H9 (cell line): Measurements from ENCODE around the gene MAPT. TPM values are rescaled to one million over a fixed set of nuclear protein-coding genes. Genes with fewer than 3 reads are reported as not detected.

Source experiments
- DNase-seq: peaks from one replicate; pipeline ENCODE4 v3.0.0-alpha.2; 2017
- H2AFZ ChIP-seq: one replicate; pipeline ENCODE4 v1.6.1; 2013; ENCODE audit warnings: mild to moderate bottlenecking, low read length, control low read depth, moderate library complexity
- H2AK5ac ChIP-seq: 2 replicates; pipeline ENCODE4 v1.6.1; 2013; ENCODE audit warnings: low read length, control low read depth, mixed read lengths; ENCODE audit not compliant: insufficient read length
- H2BK120ac ChIP-seq: one replicate; pipeline ENCODE4 v1.6.1; 2013; ENCODE audit warnings: low read depth, mild to moderate bottlenecking, low read length, control low read depth, inconsistent platforms; ENCODE audit not compliant: poor library complexity, severe bottlenecking
- H2BK12ac ChIP-seq: 2 replicates; pipeline ENCODE4 v1.6.1; 2013; ENCODE audit warnings: low read length, control low read depth, mixed read lengths, low read depth; ENCODE audit not compliant: insufficient read length
- H2BK15ac ChIP-seq: 2 replicates; pipeline ENCODE4 v1.6.1; 2013; ENCODE audit warnings: low read depth, low read length, control low read depth
- H2BK20ac ChIP-seq: one replicate; pipeline ENCODE4 v1.6.1; 2013; ENCODE audit warnings: low read depth, mild to moderate bottlenecking, low read length, control low read depth, inconsistent platforms; ENCODE audit not compliant: poor library complexity, severe bottlenecking
- H2BK5ac ChIP-seq: 2 replicates; pipeline ENCODE4 v1.6.1; 2013; ENCODE audit warnings: low read length, control low read depth, mixed read lengths; ENCODE audit not compliant: insufficient read length
- H3K14ac ChIP-seq: 2 replicates; pipeline ENCODE4 v1.6.1; 2013; ENCODE audit warnings: low read length, control low read depth; ENCODE audit not compliant: insufficient read depth
- H3K18ac ChIP-seq: 2 replicates; pipeline ENCODE4 v1.6.1; 2013; ENCODE audit warnings: low read depth, mild to moderate bottlenecking, mixed read lengths, low read length, control low read depth; ENCODE audit not compliant: insufficient read length
- H3K23ac ChIP-seq: 2 replicates; pipeline ENCODE4 v1.6.1; 2013; ENCODE audit warnings: low read length, control low read depth, mixed read lengths, low read depth; ENCODE audit not compliant: insufficient read length
- H3K23me2 ChIP-seq: 2 replicates; pipeline ENCODE4 v1.6.1; 2013; ENCODE audit warnings: low read depth, mild to moderate bottlenecking, mixed read lengths, low read length, control low read depth; ENCODE audit not compliant: insufficient read length, poor library complexity, severe bottlenecking
- H3K27ac ChIP-seq: 2 replicates; pipeline ENCODE4 v1.5.1; 2013; ENCODE audit warnings: low read length, control low read depth, mixed read lengths, low read depth; ENCODE audit not compliant: insufficient read length
- H3K27me3 ChIP-seq: 2 replicates; pipeline ENCODE4 v1.6.1; 2013; ENCODE audit warnings: low read length, control low read depth, inconsistent platforms; ENCODE audit not compliant: insufficient read depth
- H3K4ac ChIP-seq: 2 replicates; pipeline ENCODE4 v1.6.1; 2013; ENCODE audit warnings: low read depth, mild to moderate bottlenecking, control low read depth, inconsistent platforms, low read length, moderate library complexity
- H3K4me1 ChIP-seq: 2 replicates; pipeline ENCODE4 v1.6.1; 2013; ENCODE audit warnings: low read length, control low read depth, inconsistent platforms; ENCODE audit not compliant: insufficient read depth
- H3K4me2 ChIP-seq: 2 replicates; pipeline ENCODE4 v1.6.1; 2013; ENCODE audit warnings: low read length, control low read depth, mixed read lengths; ENCODE audit not compliant: insufficient read length, insufficient read depth
- H3K56ac ChIP-seq: 2 replicates; pipeline ENCODE4 v1.6.1; 2013; ENCODE audit warnings: low read depth, mild to moderate bottlenecking, mixed read lengths, low read length, control low read depth; ENCODE audit not compliant: insufficient read length
- H3K79me1 ChIP-seq: 2 replicates; pipeline ENCODE4 v1.6.1; 2013; ENCODE audit warnings: low read depth, mild to moderate bottlenecking, moderate library complexity, low read length, control low read depth, inconsistent platforms; ENCODE audit not compliant: insufficient read depth, poor library complexity, severe bottlenecking
- H3K79me2 ChIP-seq: 2 replicates; pipeline ENCODE4 v1.6.1; 2013; ENCODE audit warnings: low read length, control low read depth, inconsistent platforms; ENCODE audit not compliant: insufficient read depth
- H3K9ac ChIP-seq: 2 replicates; pipeline ENCODE4 v1.6.1; 2013; ENCODE audit warnings: low read length, control low read depth, mixed read lengths; ENCODE audit not compliant: insufficient read length; ENCODE audit errors: extremely low read depth
- H3K9me3 ChIP-seq: one replicate; pipeline ENCODE4 v1.6.1; 2013; ENCODE audit warnings: low read depth, low read length, inconsistent platforms; ENCODE audit not compliant: control insufficient read depth
- H3T11ph ChIP-seq: one replicate; pipeline ENCODE4 v1.6.1; 2013; ENCODE audit warnings: mild to moderate bottlenecking, low read length, control low read depth, inconsistent platforms
- H4K20me1 ChIP-seq: one replicate; pipeline ENCODE4 v1.6.1; 2013; ENCODE audit not compliant: control insufficient read depth, insufficient read length, insufficient read depth
- H4K5ac ChIP-seq: 2 replicates; pipeline ENCODE4 v1.6.1; 2013; ENCODE audit warnings: low read depth, mild to moderate bottlenecking, mixed read lengths, low read length, control low read depth; ENCODE audit not compliant: insufficient read length
- H4K8ac ChIP-seq: replicated peaks from 2 replicates; pipeline ENCODE4 v1.6.1; 2013; ENCODE audit warnings: low read length, control low read depth, mixed read lengths, low read depth; ENCODE audit not compliant: insufficient read length
- H4K91ac ChIP-seq: 2 replicates; pipeline ENCODE4 v1.6.1; 2013; ENCODE audit warnings: low read depth, mild to moderate bottlenecking, moderate library complexity, mixed read lengths, low read length, control low read depth; ENCODE audit not compliant: insufficient read length
- H3K27ac Mint-ChIP-seq, 3 experiments: 2 replicates in 2 of 3; 3 replicates in 1 of 3; pipeline ENCODE4 v1.8.0; 2020 to 2021; ENCODE audit warnings: mixed read lengths in 3 of 3, mild to moderate bottlenecking in 1 of 3, moderate library complexity in 1 of 3
- H3K27me3 Mint-ChIP-seq: 2 replicates; pipeline ENCODE4 v1.8.0; 2021; ENCODE audit warnings: low read depth, mild to moderate bottlenecking, moderate library complexity, mixed read lengths
- H3K36me3 Mint-ChIP-seq, 3 experiments: 2 replicates in 2 of 3; 3 replicates in 1 of 3; pipeline ENCODE4 v1.8.0; 2020 to 2021; ENCODE audit warnings: low read depth in 3 of 3, mixed read lengths in 3 of 3; ENCODE audit not compliant: insufficient read depth in 1 of 3
- H3K4me1 Mint-ChIP-seq, 2 experiments: 2 replicates each; pipeline ENCODE4 v1.8.0; 2020; ENCODE audit warnings: mixed read lengths in 2 of 2
- H3K4me3 Mint-ChIP-seq, 2 experiments: 2 replicates in 1 of 2; 3 replicates in 1 of 2; pipeline ENCODE4 v1.8.0; 2020 to 2021; ENCODE audit warnings: mild to moderate bottlenecking in 2 of 2, mixed read lengths in 2 of 2, moderate library complexity in 1 of 2
- H3K9me3 Mint-ChIP-seq, 2 experiments: 2 replicates in 1 of 2; 3 replicates in 1 of 2; pipeline ENCODE4 v1.8.0; 2020; ENCODE audit warnings: mild to moderate bottlenecking in 2 of 2, mixed read lengths in 2 of 2, moderate library complexity in 1 of 2
- WGBS: extraction: QIAGEN DNeasy Blood & Tissue Kit; methylation state at CpG from one replicate; pipeline ENCODE4 v1.1.7; 2013; ENCODE audit warnings: missing lambda C conversion rate, low lambda C conversion rate, mixed read lengths; ENCODE audit not compliant: insufficient read length; ENCODE audit errors: extremely low coverage; 5-methylcytosine and 5-hydroxymethylcytosine counted together
- total RNA-seq: library from RNA; stranded (reverse); gene quantifications from 2 replicates; pipeline ENCODE4 v1.2.1, GENCODE V29; 2021
- TF ChIP-seq, protein P1 (sequence below): fragments of 200-600 bp; sonication (generic); conservative IDR thresholded peaks from 3 replicates; pipeline ENCODE4 v1.8.0; 2021; ENCODE audit warnings: antibody characterized with exemption, mild to moderate bottlenecking

The MAPT gene
- total RNA-seq, 1 experiment from 2014 or later, result 1.6 TPM

DNA sequence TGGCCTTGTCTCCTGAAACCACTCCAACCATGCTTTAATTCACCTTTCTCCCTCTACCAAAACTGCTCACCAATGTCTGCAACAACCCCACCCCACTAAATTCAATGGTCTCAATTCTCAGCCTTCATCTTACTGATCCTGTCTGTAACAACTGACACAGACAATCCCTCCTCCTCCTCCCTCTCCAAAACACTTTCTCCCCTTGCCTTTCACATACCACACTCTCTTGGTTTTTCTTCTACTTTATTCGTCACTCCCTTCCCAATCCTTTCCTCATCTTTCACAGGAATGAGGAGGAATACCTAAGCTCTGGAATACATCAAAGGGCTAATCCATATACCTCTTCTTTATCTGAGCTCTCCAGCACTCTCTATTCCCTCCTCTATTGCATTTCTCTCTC lies 170.1 kb downstream of the MAPT start:
- Mint-ChIP-seq H3K4me1 (peaks cover 5 to 6% of the 10 kb centered on the region in 2 experiments; a peak in 3 of 4 replicates), H3K27ac (peak overlapping the region; percentile 1 to 19 (median 3); a peak in 4 of 7 replicates), H3K9me3 (no peaks in the 10 kb centered on the region), H3K4me3 (no peak overlapping the region), H3K36me3 (peaks cover 22 to 63% (median 53%) of the 10 kb centered on the region in 3 experiments; a peak in 6 of 7 replicates), H3K27me3 (no peaks in the 10 kb centered on the region)
- Histone ChIP-seq H2AFZ (no peak overlapping the region), H4K5ac (no peak overlapping the region), H3K14ac (no peak overlapping the region), H3K27me3 (no peaks in the 10 kb centered on the region), H3K9me3 (no peaks in the 10 kb centered on the region), H2BK20ac (no peak overlapping the region), H2BK5ac (no peak overlapping the region), H2BK15ac (no peak overlapping the region), H4K20me1 (no peaks in the 10 kb centered on the region), H4K8ac (no peak overlapping the region), H3K56ac (no peak overlapping the region), H3K27ac (no peak overlapping the region), H2BK120ac (no peak overlapping the region), H3K4ac (no peak overlapping the region), H3K4me1 (no peaks in the 10 kb centered on the region), H3K23me2 (no peaks in the 10 kb centered on the region), H2BK12ac (no peak overlapping the region), H3K4me2 (no peak overlapping the region), H3K79me1 (no peaks in the 10 kb centered on the region), H2AK5ac (no peak overlapping the region), H3K79me2 (peaks cover 1% of the 10 kb centered on the region; the same call in 1 of the 2 replicates), H3K23ac (no peak overlapping the region), H3K9ac (no peak overlapping the region), H3K18ac (no peak overlapping the region), H3T11ph (no peak overlapping the region), H4K91ac (no peak overlapping the region)
- no peak for DNase-seq
- 100% methylated on average over 1 of the region's 1 CpG for WGBS
- TF ChIP-seq, protein P1, sequence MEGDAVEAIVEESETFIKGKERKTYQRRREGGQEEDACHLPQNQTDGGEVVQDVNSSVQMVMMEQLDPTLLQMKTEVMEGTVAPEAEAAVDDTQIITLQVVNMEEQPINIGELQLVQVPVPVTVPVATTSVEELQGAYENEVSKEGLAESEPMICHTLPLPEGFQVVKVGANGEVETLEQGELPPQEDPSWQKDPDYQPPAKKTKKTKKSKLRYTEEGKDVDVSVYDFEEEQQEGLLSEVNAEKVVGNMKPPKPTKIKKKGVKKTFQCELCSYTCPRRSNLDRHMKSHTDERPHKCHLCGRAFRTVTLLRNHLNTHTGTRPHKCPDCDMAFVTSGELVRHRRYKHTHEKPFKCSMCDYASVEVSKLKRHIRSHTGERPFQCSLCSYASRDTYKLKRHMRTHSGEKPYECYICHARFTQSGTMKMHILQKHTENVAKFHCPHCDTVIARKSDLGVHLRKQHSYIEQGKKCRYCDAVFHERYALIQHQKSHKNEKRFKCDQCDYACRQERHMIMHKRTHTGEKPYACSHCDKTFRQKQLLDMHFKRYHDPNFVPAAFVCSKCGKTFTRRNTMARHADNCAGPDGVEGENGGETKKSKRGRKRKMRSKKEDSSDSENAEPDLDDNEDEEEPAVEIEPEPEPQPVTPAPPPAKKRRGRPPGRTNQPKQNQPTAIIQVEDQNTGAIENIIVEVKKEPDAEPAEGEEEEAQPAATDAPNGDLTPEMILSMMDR, result no peak
